A549 treated with Hydrocortisone at 1 μM for 4 hours (cell line): ENCODE results near the gene DIP2C. TPM values are rescaled to one million over a fixed set of nuclear protein-coding genes. Genes with fewer than 3 reads are reported as not detected.

ENCODE experiments used
- total RNA-seq: library from RNA; stranded (reverse); fragments of 200-300 nt; extraction: Qiagen RNA extraction; gene quantifications from 5 replicates; pipeline ENCODE4 v1.2.3, GENCODE V29; 2022

The DIP2C gene, protein sequence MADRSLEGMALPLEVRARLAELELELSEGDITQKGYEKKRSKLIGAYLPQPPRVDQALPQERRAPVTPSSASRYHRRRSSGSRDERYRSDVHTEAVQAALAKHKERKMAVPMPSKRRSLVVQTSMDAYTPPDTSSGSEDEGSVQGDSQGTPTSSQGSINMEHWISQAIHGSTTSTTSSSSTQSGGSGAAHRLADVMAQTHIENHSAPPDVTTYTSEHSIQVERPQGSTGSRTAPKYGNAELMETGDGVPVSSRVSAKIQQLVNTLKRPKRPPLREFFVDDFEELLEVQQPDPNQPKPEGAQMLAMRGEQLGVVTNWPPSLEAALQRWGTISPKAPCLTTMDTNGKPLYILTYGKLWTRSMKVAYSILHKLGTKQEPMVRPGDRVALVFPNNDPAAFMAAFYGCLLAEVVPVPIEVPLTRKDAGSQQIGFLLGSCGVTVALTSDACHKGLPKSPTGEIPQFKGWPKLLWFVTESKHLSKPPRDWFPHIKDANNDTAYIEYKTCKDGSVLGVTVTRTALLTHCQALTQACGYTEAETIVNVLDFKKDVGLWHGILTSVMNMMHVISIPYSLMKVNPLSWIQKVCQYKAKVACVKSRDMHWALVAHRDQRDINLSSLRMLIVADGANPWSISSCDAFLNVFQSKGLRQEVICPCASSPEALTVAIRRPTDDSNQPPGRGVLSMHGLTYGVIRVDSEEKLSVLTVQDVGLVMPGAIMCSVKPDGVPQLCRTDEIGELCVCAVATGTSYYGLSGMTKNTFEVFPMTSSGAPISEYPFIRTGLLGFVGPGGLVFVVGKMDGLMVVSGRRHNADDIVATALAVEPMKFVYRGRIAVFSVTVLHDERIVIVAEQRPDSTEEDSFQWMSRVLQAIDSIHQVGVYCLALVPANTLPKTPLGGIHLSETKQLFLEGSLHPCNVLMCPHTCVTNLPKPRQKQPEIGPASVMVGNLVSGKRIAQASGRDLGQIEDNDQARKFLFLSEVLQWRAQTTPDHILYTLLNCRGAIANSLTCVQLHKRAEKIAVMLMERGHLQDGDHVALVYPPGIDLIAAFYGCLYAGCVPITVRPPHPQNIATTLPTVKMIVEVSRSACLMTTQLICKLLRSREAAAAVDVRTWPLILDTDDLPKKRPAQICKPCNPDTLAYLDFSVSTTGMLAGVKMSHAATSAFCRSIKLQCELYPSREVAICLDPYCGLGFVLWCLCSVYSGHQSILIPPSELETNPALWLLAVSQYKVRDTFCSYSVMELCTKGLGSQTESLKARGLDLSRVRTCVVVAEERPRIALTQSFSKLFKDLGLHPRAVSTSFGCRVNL (N-terminal part only)
- 9.6 to 14.7 TPM (median 12.9 TPM) in 5 replicates for total RNA-seq

GRCh38 chr10:689452-690371 is at the start of gene DIP2C:
TSS of gene DIP2C (minus strand) at chr10:689668. CDS start at chr10:689578, 90 bp downstream.

Other genes starting within 250 kb of the DIP2C start
- 31.9 to 47.1 TPM (median 38.5 TPM) in 5 replicates for gene LARP4B, start 242.0 kb upstream of the DIP2C start, total RNA-seq